Frontal cortex (tissue), 1 donor: ENCODE measurements around the gene ZYG11A. TPM values are rescaled to one million over a fixed set of nuclear protein-coding genes. Genes with fewer than 3 reads are reported as not detected.

Experiments
- small RNA-seq: library from RNA; depleted of rRNA; stranded (forward); fragments of <200 nt; gene quantifications from one replicate; pipeline ENCODE3, GENCODE V24; 2014
- total RNA-seq: library from RNA; depleted of rRNA; stranded (reverse); fragments of >200 nt; gene quantifications from one replicate; pipeline ENCODE4 v1.2.3, GENCODE V29; 2014

The ZYG11A gene
- total RNA-seq, 1 donor from 2014 or later, result 0.41 TPM

Small RNA genes within 50 kb of the gene (small RNA-seq; reads per million reads assigned to genes)
- not detected for gene AC099677.1
- gene AC099677.2, result not detected
- gene MIR1273F, result not detected
- gene MIR1273G, result not detected
- not detected for gene MIR5095
- not detected for gene RNU6-969P

Other genes starting within 250 kb of the ZYG11A start
- gene GPX7, start 240.4 kb upstream of the ZYG11A start, total RNA-seq, result 29.3 TPM
- gene SHISAL2A, start 209.6 kb upstream of the ZYG11A start, total RNA-seq, result not detected
- gene COA7, start 144.4 kb upstream of the ZYG11A start, total RNA-seq, result 27.3 TPM
- 172 TPM for gene ZYG11B, start 116.3 kb upstream of the ZYG11A start, total RNA-seq
- 4.1 TPM for gene ECHDC2, start 79.0 kb downstream of the ZYG11A start, total RNA-seq
- 57.5 TPM for gene SCP2, start 84.5 kb downstream of the ZYG11A start, total RNA-seq
- gene PODN, start 219.5 kb downstream of the ZYG11A start, total RNA-seq, result 0.82 TPM